ENCODE results near the gene VAT1L.

Gene VAT1L

GRCh38 chr16:78024159-78024558, 235.8 kb downstream of the VAT1L start:
- H3K4me3 ChIP-seq (ENCODE audit: low read length in 2 of 2) = no peak overlapping the region
- no peak overlapping the region for H3K27ac ChIP-seq (ENCODE audit: low read length)
- no peaks in the 10 kb centered on the region for H3K36me3 ChIP-seq (ENCODE audit: control insufficient read depth in 2 of 2, insufficient read depth in 2 of 2, low read length in 2 of 2)
- H3K27me3 ChIP-seq (ENCODE audit: control insufficient read depth in 1 of 2, insufficient read depth in 2 of 2, low read length in 2 of 2) = no peaks in the 10 kb centered on the region
- no peaks in the 10 kb centered on the region for H3K9me3 ChIP-seq (ENCODE audit: control insufficient read depth in 2 of 2, low read length in 2 of 2)
- no peak overlapping the region for H3K9ac ChIP-seq (ENCODE audit: low read length in 2 of 2)
- no peaks in the 10 kb centered on the region for H3K4me1 ChIP-seq (ENCODE audit: control insufficient read depth, insufficient read depth, low read length)

DNA sequence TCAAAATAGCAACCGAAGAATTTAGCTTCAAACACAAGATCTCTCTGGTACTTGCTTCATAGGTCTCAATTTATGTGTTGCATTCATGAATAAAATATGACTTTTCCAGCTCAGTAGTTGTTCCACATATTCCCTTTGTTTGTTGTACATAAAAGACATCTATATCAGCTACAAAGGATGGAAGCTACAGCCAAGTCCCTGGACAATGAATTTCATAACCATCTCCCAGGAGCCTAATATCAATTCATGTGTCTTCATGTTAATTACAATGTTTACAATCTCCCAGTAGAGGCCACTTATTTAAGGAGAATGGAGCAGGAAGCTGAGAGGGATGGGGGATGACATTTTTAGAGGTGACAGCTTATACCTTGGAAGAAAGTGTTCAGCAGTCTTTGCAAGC, 237.3 kb downstream of the VAT1L start:
- Histone ChIP-seq H3K9me3 (ENCODE audit: control insufficient read depth in 2 of 2, low read length in 2 of 2) (no peaks in the 10 kb centered on the region), H3K36me3 (ENCODE audit: control insufficient read depth in 2 of 2, insufficient read depth in 2 of 2, low read length in 2 of 2) (no peaks in the 10 kb centered on the region), H3K4me3 (ENCODE audit: low read length in 2 of 2) (no peak overlapping the region), H3K27me3 (ENCODE audit: control insufficient read depth in 1 of 2, insufficient read depth in 2 of 2, low read length in 2 of 2) (no peaks in the 10 kb centered on the region), H3K27ac (ENCODE audit: low read length) (no peak overlapping the region), H3K9ac (ENCODE audit: low read length in 2 of 2) (no peak overlapping the region), H3K4me1 (ENCODE audit: control insufficient read depth, insufficient read depth, low read length) (no peaks in the 10 kb centered on the region)

- H3K4me3 ChIP-seq (ENCODE audit: low read length in 2 of 2) = no peak overlapping the region
- H3K36me3 ChIP-seq (ENCODE audit: control insufficient read depth in 2 of 2, insufficient read depth in 2 of 2, low read length in 2 of 2) = no peaks in the 10 kb centered on the region
- no peaks in the 10 kb centered on the region for H3K9me3 ChIP-seq (ENCODE audit: control insufficient read depth in 2 of 2, low read length in 2 of 2)
- H3K9ac ChIP-seq (ENCODE audit: low read length in 2 of 2) = no peak overlapping the region
- no peaks in the 10 kb centered on the region for H3K27me3 ChIP-seq (ENCODE audit: control insufficient read depth in 1 of 2, insufficient read depth in 2 of 2, low read length in 2 of 2)
- no peaks in the 10 kb centered on the region for H3K4me1 ChIP-seq (ENCODE audit: control insufficient read depth, insufficient read depth, low read length)
- H3K27ac ChIP-seq (ENCODE audit: low read length) = no peak overlapping the region
Observed at GRCh38 chr16:78028018-78028417, 239.7 kb downstream of the VAT1L start.

Data from stomach smooth muscle (tissue), 2 donors.